ENCODE measurements around the gene CUTA.
A peak's percentile ranks its signal among the peaks of the same experiment; 100 is the strongest.

The CUTA gene

GRCh38 chr6:33423777-33424176 is 5.9 kb upstream of the CUTA start:
- no peak for DNase-seq (ENCODE audit: low read depth in 3 of 3)

DNA sequence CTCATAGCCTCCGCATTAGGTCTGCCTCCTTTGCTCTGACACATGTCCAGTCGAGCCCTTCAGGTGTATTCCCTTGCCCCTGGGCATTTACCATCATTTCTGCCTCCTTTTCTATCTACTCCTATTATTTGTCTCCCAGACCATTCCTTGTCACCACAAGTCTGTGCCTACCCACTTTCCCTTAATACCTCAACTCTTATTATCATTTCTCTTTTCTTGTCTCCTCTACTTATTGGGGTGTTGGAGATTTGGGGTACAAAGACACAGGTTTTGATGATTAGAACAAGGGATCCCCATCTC is 3.4 kb upstream of the CUTA start:
- no peak for DNase-seq (ENCODE audit: low read depth in 3 of 3)

DNA sequence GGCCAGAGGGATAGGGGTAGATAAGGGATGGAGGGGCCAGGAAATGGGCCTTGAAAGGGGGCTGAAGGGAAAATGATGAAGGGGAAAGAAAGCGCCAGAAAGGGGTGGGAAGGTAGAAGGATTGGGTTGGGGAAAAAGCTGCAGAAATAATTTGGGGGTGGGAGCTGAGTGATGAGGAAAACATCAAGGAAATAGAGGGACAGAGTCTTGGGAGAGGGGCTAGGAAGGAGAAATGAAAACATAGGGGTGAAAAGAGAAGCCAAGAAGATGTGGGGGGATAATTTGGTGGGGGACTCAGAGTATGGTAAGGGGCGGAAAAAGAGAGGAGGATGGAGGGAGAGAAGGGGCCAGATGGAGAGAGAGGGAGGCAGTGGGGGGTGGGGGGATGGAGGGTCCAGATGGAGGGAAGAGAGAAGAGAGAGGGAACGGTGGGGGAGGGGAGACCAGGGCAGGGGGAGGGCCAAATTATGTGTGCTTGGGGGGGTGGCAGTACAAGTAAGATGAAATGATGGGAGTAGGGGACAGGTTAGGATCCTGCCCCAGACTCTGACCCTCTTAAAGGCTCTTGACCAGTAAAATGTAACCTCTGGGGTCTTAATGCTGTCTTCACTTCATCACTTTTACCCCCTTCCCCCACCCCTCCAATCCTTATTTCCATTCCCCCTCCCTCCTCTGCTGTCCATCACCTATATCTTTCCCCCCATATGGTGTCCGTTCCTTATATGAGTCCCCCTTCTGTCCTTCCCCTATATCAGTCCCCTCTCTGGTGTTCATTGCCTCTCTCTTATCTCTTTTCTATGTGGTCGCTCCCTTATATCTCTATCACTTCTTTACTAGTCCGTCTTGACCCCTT is 2.8 kb upstream of the CUTA start:
- DNase-seq (ENCODE audit: low read depth in 3 of 3): no peak

- no peak for DNase-seq (ENCODE audit: low read depth in 3 of 3)
Measured at GRCh38 chr6:33419580-33420490, 1.9 kb upstream of the CUTA start, which contains the start of gene SYNGAP1. TSS of gene SYNGAP1 (plus strand) at chr6:33420065. CDS start at chr6:33420265, 200 bp downstream.

- no peak for DNase-seq (ENCODE audit: low read depth in 3 of 3)
Measured at GRCh38 chr6:33418690-33419291, 884 bp upstream of the CUTA start.

DNA sequence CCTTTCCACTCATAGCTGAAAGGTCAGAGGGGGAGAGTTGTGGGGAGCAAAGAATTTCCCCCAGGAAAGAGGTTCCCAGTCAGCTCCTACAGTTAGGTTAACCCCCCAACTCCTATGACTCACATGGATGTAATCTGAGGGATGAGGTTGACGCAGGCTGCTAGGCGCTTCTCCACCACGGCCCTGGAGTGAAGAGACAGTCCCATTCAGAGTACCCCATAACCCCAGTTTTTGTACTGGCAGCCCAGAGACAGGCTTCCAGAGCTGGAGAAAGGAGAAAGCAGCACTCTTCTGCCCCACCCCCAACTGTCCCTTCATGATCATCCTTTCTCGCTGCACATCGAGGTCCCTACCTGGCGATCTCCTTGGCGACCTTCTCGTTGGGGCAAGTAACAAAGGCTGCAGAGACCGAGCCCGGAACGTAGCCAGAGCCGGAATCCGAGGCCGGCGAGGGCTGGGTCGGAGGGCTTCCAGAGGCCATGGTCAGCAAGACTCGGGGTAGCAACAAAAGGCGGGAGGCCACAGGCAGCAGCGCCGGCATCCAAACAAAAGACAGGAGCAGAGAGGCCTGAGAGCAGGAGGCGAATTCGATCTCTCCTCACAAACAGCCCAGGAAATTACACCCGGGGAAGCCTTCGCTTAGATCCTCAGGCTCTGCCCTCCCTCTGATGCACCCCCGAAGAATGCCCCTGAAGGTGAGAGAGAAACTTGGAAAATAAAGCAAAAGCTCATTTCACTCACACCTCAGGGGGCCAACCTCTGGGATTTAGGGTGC is 592 bp downstream of the CUTA start:
- DNase-seq (ENCODE audit: low read depth in 3 of 3): no peak

DNA sequence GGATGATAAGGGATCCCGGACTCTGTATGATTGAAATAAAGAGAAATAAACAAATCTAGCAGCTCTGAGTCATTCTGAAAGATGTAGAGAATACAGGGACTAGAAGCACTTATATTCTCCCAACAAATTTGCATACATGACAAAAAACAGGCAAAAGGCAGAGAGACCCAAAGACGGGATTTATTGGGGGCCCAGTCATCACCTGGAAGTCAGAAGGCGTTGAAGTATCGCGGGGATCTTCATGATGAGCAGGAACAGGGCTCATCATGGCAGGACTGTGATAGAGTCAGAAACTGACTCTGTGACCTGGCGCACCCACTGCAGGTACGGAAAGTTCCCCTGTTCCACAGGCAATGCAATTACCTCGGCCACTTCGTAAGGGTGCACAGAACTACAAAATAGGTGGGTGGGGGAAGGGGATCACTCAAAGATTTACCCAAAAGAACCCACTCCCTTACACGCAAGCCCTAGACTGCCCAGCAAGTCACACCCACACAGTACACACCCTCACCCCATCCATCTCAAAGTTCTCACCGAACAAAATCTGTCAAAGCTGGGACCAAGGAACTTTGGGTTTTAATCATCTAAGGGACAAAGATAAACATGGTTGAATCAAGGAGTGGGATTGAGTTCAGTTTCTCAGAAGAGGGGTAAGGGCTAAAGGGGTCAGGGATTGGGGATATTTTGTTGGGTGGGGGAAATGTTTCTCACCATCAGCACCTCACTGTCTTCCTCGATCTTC is 1.4 kb downstream of the CUTA start:
- DNase-seq (ENCODE audit: low read depth in 3 of 3): no peak

GRCh38 chr6:33415831-33416230 is 2.1 kb downstream of the CUTA start:
- no peak for DNase-seq (ENCODE audit: low read depth in 3 of 3)

DNA sequence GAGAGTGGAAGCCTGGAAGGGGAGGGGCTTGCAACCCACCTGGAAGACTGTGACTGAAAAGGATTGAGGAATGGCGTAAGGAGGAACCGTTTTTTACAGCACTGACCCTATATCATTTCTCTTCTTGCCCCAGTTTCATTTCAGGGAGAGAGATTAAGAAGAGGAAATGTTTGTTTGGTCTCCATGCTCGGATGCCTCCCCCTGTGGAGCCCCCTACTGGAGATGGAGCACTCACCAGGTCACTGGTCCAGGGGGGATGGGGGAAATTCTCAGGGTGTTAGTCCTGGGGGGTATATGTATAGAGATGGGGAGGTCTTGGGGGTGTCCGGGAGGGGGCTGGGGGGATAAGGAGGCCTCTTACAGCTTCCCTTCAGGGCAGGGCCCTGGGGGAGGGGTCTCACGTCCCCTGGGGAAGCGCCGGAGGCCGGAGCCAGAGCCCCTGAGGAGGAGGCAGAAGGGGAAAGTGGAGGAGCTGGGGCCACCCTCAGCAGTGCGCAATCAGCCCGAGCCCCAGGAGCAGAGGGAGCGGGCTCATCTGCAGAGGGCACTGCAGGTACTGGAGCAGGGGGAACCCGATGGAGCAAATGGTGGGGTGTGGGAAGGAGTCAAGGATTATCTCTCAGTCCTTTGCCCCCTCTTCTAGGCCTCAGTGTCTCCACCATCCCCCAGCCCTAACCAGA is 3.2 kb downstream of the CUTA start:
- no peak for DNase-seq (ENCODE audit: low read depth in 3 of 3)

- DNase-seq (ENCODE audit: low read depth in 3 of 3): no peak
Measured at GRCh38 chr6:33413241-33414120, 4.4 kb downstream of the CUTA start.

DNA sequence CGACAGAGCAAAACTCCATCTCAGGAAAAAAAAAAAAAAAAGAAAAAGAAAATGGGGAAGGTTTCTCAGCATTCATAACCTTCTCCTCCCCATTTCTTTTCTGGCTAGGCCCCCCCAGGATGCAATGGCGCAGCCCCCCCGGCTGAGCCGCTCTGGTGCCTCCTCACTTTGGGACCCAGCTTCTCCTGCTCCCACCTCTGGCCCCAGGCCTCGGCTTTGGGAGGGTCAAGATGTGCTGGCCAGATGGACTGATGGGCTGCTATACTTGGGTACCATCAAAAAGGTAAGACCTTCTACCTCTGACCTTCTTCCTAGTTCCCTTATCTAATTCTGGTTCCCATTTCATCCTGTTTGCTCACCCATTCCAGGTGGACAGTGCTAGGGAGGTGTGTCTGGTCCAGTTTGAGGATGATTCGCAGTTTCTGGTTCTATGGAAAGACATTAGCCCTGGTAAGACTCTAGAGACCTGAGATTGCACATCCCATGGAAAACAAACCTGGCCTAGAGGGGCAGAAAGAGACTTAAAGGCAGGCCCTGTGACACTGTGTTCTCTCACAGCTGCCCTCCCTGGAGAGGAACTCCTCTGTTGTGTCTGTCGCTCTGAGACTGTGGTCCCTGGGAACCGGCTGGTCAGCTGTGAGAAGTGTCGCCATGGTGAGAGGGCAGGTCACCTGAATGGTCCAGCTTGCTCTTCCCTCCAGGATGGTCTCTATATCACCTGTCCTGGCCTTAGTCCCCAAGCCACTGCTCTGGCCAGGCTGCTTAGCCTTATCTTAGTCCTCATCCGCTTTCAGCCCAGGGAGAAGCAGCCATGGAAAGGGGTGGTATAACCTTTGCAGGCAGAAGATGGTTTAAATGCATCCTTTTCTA is 5.5 kb downstream of the CUTA start:
- DNase-seq (ENCODE audit: low read depth in 3 of 3): no peak

DNA sequence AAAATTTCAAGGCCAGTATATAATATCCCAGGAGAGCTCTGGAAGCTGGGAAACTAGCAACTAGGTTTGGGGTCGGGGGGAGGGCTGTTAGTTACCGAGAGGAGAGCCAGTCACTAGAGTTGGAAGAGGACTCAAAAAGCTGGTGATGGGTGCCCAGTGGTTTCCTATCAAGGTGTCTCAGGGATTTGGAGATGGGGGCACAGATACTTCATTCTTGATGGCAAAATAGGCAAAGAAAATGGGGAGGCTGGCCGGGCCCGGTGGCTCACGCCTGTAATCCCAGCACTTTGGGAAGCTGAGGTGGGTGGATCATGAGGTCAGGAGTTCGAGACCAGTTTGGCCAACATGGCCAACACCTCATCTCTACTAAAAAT is 6.3 kb downstream of the CUTA start:
- no peak for DNase-seq (ENCODE audit: low read depth in 3 of 3)

DNA sequence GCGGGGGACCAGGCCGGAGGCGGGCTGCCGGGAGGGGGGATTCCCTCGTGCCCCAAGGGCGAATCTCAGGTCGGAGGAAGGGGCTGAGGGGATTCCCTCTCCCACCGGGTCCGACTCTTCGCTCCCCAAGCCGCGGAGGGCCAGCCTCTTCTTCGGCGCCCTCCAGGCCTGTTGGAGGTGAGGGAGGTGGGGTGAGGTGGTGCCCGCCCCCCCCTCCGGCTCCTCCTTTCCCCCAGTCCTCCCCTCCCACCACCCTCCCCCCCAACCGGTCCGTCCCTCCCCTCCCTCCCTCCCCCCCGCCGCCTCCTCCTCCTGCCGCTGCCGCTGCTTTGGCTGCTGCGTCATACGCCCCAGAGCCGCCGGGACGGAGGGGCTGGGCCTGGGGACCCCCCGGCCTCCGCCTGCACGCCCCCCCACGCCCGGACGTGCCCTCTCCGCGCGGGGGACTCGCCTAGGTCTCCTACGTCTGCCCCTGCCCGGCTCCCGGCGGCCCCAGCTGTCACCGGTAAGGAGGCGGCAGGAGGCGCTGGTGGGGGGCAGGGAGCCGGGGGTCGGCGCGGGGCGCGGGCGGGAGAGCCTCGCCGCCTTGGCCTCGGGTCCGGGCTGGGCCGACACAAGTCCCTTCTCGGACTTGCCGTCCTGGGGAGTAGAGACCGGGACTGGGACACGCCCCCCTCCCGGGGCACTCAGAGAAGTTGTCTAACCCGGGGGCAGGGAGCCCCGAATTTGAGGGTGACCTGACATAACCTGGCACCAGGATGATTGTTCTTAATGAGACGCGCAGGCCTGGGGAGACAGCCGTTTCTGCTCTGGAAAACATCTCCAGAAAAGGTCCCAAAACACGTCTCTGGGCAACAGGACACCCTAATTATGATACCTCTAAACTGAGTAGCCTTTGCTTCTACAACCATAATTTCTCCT is 6.9 kb downstream of the CUTA start, which contains the start of gene PHF1:
Gene PHF1, plus strand, starts transcription at position 304 of the 921 bp plus-strand sequence. CDS start 1,250 bp downstream, outside the sequence.
- DNase-seq (ENCODE audit: low read depth in 3 of 3): peak in 1 of 3 experiments; percentile 72

- DNase-seq (ENCODE audit: low read depth in 3 of 3): peak; percentile 96 to 97 (median 96)
Measured at GRCh38 chr6:33410050-33410710, 7.7 kb downstream of the CUTA start.

- DNase-seq (ENCODE audit: low read depth in 3 of 3): no peak
Measured at GRCh38 chr6:33407132-33407718, 10.7 kb downstream of the CUTA start.

DNA sequence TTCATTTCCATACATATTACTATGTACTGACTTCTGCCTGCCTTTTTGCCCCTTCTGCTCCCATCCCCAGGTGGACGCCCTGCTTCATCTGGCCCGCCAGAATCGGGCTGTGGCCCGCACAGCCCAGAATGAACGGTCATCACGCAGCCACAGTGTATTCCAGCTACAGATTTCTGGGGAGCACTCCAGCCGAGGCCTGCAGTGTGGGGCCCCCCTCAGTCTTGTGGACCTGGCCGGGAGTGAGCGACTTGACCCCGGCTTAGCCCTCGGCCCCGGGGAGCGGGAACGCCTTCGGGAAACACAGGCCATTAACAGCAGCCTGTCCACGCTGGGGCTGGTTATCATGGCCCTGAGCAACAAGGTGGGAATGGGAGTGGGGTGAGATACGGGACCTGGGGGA is 11.8 kb downstream of the CUTA start:
- no peak for DNase-seq (ENCODE audit: low read depth in 3 of 3)

Measured in stimulated activated CD4-positive, alpha-beta T cell treated with anti-CD3 and anti-CD28 coated beads, TNF-alpha, amount 100 ng/mL, for 4 hours (primary cell).